WTC11 (cell line): ENCODE data around the gene ZCWPW1. TPM values are rescaled to one million over a fixed set of nuclear protein-coding genes. Genes with fewer than 3 reads are reported as not detected.

Source experiments
- ATAC-seq: fragments of 200-7000 bp; cut with Tn5 transposase; 2 replicates; pipeline ENCODE4 v1.10.0; 2021; ENCODE audit warnings: mild to moderate bottlenecking, moderate library complexity
- CTCF ChIA-PET: fragments of 300-600 bp; sonication (Branson Sonifier 250); formaldehyde crosslinking; loops from one replicate; lab custom pipeline; 2021; ENCODE audit warnings: antibody characterized with exemption; lab: Charles Lee
- POLR2A ChIA-PET: fragments of 350-600 bp; sonication (Branson Sonifier 250); formaldehyde crosslinking; loops from one replicate; lab custom pipeline; 2021; ENCODE audit warnings: antibody characterized with exemption; lab: Charles Lee
- DNase-seq: peaks from one replicate; pipeline ENCODE4 v3.0.0; 2021; ENCODE audit warnings: low spot score
- H3K27ac Mint-ChIP-seq: 2 replicates; pipeline ENCODE4 v1.8.0; 2021; ENCODE audit warnings: mixed read lengths
- H3K27me3 Mint-ChIP-seq: 2 replicates; pipeline ENCODE4 v1.8.0; 2021; ENCODE audit warnings: low read depth, mild to moderate bottlenecking, moderate library complexity, mixed read lengths
- H3K36me3 Mint-ChIP-seq: 2 replicates; pipeline ENCODE4 v1.8.0; 2021; ENCODE audit warnings: mixed read lengths
- H3K4me1 Mint-ChIP-seq: 2 replicates; pipeline ENCODE4 v1.8.0; 2022; ENCODE audit warnings: mixed read lengths
- H3K4me3 Mint-ChIP-seq: 2 replicates; pipeline ENCODE4 v1.8.0; 2021; ENCODE audit warnings: mild to moderate bottlenecking, moderate library complexity, mixed read lengths
- H3K9me3 Mint-ChIP-seq: 2 replicates; pipeline ENCODE4 v1.8.0; 2021; ENCODE audit warnings: mixed read lengths
- AFF4 ChIP-seq: sonication (generic); formaldehyde crosslinking; IDR thresholded peaks from 2 replicates; pipeline ENCODE4 v1.8.1; 2023; ENCODE audit warnings: mild to moderate bottlenecking, missing genetic modification reagents, borderline replicate concordance
- CDX4 ChIP-seq: fragments of 250-450 bp; sonication (Bioruptor Pico); IDR thresholded peaks from 2 replicates; pipeline ENCODE4 v1.9.0; 2021; ENCODE audit warnings: moderate library complexity, mild to moderate bottlenecking, inconsistent platforms, borderline replicate concordance
- CTCF ChIP-seq: fragments of 200-600 bp; IDR thresholded peaks from 2 replicates; pipeline ENCODE4 v1.8.0; 2022; ENCODE audit warnings: antibody characterized with exemption
- ETV6 ChIP-seq: sonication (generic); formaldehyde crosslinking; IDR thresholded peaks from 2 replicates; pipeline ENCODE4 v1.8.1; 2022; ENCODE audit warnings: mild to moderate bottlenecking, missing genetic modification reagents
- FOXJ3 ChIP-seq: sonication (generic); formaldehyde crosslinking; IDR thresholded peaks from 2 replicates; pipeline ENCODE4 v1.9.0; 2021; ENCODE audit warnings: missing genetic modification reagents, mild to moderate bottlenecking, borderline replicate concordance
- FOXP1 ChIP-seq: sonication (generic); formaldehyde crosslinking; IDR thresholded peaks from 2 replicates; pipeline ENCODE4 v1.8.0; 2022; ENCODE audit warnings: missing genetic modification reagents, mild to moderate bottlenecking, moderate library complexity, borderline replicate concordance
- NFATC4 ChIP-seq: fragments of 250-450 bp; sonication (Bioruptor Pico); IDR thresholded peaks from 2 replicates; pipeline ENCODE4 v1.9.0; 2021; ENCODE audit warnings: mild to moderate bottlenecking
- OVOL2 ChIP-seq: fragments of 250-450 bp; sonication (Bioruptor Pico); IDR thresholded peaks from 2 replicates; pipeline ENCODE4 v1.9.0; 2021; ENCODE audit warnings: mild to moderate bottlenecking, borderline replicate concordance
- SOX15 ChIP-seq: fragments of 250-450 bp; sonication (Bioruptor Pico); IDR thresholded peaks from 2 replicates; pipeline ENCODE4 v1.9.0; 2021; ENCODE audit warnings: mild to moderate bottlenecking
- SP1 ChIP-seq: sonication (generic); formaldehyde crosslinking; conservative IDR thresholded peaks from 2 replicates; pipeline ENCODE4 v1.8.1; 2022; ENCODE audit warnings: missing genetic modification reagents
- ZBTB43 ChIP-seq: sonication (generic); formaldehyde crosslinking; IDR thresholded peaks from 2 replicates; pipeline ENCODE4 v1.8.1; 2023; ENCODE audit warnings: mild to moderate bottlenecking, missing genetic modification reagents
- ZNF138 ChIP-seq: sonication (generic); formaldehyde crosslinking; conservative IDR thresholded peaks from 2 replicates; pipeline ENCODE4 v1.8.1; 2022; ENCODE audit warnings: mild to moderate bottlenecking, moderate library complexity, missing genetic modification reagents
- ZNF423 ChIP-seq: fragments of 250-450 bp; sonication (Bioruptor Pico); IDR thresholded peaks from 2 replicates; pipeline ENCODE4 v2.1.2; 2022; ENCODE audit warnings: mild to moderate bottlenecking, moderate library complexity
- ZNF671 ChIP-seq: fragments of 250-450 bp; sonication (Bioruptor Pico); IDR thresholded peaks from 2 replicates; pipeline ENCODE4 v1.8.0; 2021; ENCODE audit warnings: mild to moderate bottlenecking
- total RNA-seq: library from RNA; stranded (reverse); gene quantifications from 3 replicates; pipeline ENCODE4 v1.2.3, GENCODE V29; 2021
- TF ChIP-seq, protein P1 (sequence below): fragments of 250-450 bp; sonication (Bioruptor Pico); IDR thresholded peaks from 2 replicates; pipeline ENCODE4 v1.9.0; 2021; ENCODE audit warnings: mild to moderate bottlenecking, borderline replicate concordance
- TF ChIP-seq, protein P2 (sequence below): sonication (generic); formaldehyde crosslinking; IDR thresholded peaks from 2 replicates; pipeline ENCODE4 v1.8.1; 2023; ENCODE audit warnings: mild to moderate bottlenecking, missing genetic modification reagents
- TF ChIP-seq, protein P3 (sequence below): sonication (generic); formaldehyde crosslinking; conservative IDR thresholded peaks from 2 replicates; pipeline ENCODE4 v1.8.1; 2023; ENCODE audit warnings: mild to moderate bottlenecking, low read depth, missing genetic modification reagents, moderate library complexity

Gene ZCWPW1
- total RNA-seq, 1 experiment from 2014 or later = 1.4 TPM

DNA sequence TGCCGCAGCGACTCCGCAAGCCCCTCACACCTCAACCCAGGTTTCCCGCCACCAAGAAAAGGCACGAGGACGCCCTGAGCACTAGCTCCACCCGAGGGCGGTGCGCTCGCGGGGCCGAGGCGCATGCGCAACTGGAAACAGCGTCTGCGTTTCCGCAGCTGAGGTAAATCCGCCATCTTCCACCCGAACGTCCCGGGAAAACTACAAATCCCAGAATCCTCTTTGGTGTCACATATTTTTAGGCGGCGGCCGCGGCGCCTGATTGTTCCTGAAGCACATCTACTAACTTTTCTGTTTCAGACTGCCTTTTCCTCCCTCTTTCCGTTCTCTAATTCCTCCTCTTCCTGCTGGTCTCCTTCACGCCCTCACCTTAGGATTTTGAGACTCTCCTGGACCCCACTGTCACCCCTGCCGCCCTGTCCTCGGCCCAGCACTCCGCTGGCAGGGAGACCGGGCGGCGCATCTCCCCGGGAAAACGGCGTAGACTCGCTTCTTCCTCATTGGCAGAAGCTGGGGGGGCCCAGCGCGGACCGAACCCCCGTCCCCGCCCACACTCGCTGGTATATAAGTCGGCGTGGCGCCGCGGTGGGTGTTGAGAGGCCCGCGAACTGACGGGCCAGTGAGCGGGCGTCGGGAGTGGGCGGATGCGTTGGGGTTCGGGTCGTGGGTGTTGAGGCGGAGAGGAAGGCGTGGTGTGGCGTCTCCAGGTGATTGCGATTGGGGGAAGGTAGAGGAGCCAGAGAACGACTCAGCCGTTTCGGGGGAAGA is at the start of gene ZCWPW1 (continued):
- TF ChIP-seq ETV6 (CRISPR knock-in tag) = peak; percentile 99
- TF ChIP-seq SP1 = peak; percentile 80
- TF ChIP-seq ZNF138 = no peak
- TF ChIP-seq CDX4 (CRISPR knock-in tag) = 0 out of 2 replicates have a peak, but pooled peaks have one; percentile 42
- TF ChIP-seq ZNF423 (CRISPR knock-in tag) = no peak
- peak; percentile 92; the same call in 1 of the 2 replicates for TF ChIP-seq AFF4 (CRISPR knock-in tag)
- peak; percentile 94 for TF ChIP-seq OVOL2
- peak; percentile 81 for TF ChIP-seq ZBTB43
- TF ChIP-seq, protein P1, sequence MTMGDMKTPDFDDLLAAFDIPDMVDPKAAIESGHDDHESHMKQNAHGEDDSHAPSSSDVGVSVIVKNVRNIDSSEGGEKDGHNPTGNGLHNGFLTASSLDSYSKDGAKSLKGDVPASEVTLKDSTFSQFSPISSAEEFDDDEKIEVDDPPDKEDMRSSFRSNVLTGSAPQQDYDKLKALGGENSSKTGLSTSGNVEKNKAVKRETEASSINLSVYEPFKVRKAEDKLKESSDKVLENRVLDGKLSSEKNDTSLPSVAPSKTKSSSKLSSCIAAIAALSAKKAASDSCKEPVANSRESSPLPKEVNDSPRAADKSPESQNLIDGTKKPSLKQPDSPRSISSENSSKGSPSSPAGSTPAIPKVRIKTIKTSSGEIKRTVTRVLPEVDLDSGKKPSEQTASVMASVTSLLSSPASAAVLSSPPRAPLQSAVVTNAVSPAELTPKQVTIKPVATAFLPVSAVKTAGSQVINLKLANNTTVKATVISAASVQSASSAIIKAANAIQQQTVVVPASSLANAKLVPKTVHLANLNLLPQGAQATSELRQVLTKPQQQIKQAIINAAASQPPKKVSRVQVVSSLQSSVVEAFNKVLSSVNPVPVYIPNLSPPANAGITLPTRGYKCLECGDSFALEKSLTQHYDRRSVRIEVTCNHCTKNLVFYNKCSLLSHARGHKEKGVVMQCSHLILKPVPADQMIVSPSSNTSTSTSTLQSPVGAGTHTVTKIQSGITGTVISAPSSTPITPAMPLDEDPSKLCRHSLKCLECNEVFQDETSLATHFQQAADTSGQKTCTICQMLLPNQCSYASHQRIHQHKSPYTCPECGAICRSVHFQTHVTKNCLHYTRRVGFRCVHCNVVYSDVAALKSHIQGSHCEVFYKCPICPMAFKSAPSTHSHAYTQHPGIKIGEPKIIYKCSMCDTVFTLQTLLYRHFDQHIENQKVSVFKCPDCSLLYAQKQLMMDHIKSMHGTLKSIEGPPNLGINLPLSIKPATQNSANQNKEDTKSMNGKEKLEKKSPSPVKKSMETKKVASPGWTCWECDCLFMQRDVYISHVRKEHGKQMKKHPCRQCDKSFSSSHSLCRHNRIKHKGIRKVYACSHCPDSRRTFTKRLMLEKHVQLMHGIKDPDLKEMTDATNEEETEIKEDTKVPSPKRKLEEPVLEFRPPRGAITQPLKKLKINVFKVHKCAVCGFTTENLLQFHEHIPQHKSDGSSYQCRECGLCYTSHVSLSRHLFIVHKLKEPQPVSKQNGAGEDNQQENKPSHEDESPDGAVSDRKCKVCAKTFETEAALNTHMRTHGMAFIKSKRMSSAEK = peak; percentile 76; the same call in 1 of the 2 replicates
- peak; percentile 99 for TF ChIP-seq FOXP1 (CRISPR knock-in tag)
- TF ChIP-seq NFATC4 = peak; percentile 55
- TF ChIP-seq, all 79 proteins: peak for 62

GRCh38 chr7:100477871-100478267 is 49.4 kb upstream of the ZCWPW1 start:
- no peak overlapping the region for H3K27ac Mint-ChIP-seq
- ATAC-seq (no peak), DNase-seq (no peak)
- CTCF ChIA-PET = interaction anchor here (0.7 to 7.3 kb wide), 16 partner anchors 8 to 214 kb away, joined by 3 to 82 read pairs (median 8); partner anchors contain the start of genes FBXO24 and LRCH4
- H3K27me3 Mint-ChIP-seq = no peaks in the 10 kb centered on the region
- peaks cover 22% of the 10 kb centered on the region for H3K4me1 Mint-ChIP-seq
- no peaks in the 10 kb centered on the region for H3K36me3 Mint-ChIP-seq
- H3K4me3 Mint-ChIP-seq = peak overlapping the region; percentile 78
- POLR2A ChIA-PET = interaction anchor here (0.6 to 1.9 kb wide), 3 partner anchors 49 to 1829 kb away, joined by 3 to 7 read pairs (median 3); partner anchors contain the start of genes AGFG2 and ZCWPW1
- no peaks in the 10 kb centered on the region for H3K9me3 Mint-ChIP-seq
- TF ChIP-seq, protein P2, sequence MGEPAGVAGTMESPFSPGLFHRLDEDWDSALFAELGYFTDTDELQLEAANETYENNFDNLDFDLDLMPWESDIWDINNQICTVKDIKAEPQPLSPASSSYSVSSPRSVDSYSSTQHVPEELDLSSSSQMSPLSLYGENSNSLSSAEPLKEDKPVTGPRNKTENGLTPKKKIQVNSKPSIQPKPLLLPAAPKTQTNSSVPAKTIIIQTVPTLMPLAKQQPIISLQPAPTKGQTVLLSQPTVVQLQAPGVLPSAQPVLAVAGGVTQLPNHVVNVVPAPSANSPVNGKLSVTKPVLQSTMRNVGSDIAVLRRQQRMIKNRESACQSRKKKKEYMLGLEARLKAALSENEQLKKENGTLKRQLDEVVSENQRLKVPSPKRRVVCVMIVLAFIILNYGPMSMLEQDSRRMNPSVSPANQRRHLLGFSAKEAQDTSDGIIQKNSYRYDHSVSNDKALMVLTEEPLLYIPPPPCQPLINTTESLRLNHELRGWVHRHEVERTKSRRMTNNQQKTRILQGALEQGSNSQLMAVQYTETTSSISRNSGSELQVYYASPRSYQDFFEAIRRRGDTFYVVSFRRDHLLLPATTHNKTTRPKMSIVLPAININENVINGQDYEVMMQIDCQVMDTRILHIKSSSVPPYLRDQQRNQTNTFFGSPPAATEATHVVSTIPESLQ (CRISPR knock-in tag) = no peak
- TF ChIP-seq, protein P3, sequence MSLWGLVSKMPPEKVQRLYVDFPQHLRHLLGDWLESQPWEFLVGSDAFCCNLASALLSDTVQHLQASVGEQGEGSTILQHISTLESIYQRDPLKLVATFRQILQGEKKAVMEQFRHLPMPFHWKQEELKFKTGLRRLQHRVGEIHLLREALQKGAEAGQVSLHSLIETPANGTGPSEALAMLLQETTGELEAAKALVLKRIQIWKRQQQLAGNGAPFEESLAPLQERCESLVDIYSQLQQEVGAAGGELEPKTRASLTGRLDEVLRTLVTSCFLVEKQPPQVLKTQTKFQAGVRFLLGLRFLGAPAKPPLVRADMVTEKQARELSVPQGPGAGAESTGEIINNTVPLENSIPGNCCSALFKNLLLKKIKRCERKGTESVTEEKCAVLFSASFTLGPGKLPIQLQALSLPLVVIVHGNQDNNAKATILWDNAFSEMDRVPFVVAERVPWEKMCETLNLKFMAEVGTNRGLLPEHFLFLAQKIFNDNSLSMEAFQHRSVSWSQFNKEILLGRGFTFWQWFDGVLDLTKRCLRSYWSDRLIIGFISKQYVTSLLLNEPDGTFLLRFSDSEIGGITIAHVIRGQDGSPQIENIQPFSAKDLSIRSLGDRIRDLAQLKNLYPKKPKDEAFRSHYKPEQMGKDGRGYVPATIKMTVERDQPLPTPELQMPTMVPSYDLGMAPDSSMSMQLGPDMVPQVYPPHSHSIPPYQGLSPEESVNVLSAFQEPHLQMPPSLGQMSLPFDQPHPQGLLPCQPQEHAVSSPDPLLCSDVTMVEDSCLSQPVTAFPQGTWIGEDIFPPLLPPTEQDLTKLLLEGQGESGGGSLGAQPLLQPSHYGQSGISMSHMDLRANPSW (CRISPR knock-in tag) = no peak
- TF ChIP-seq SOX15 (CRISPR knock-in tag) = no peak
- TF ChIP-seq ZNF671 (CRISPR knock-in tag) = no peak
- no peak for TF ChIP-seq OVOL2
- no peak for TF ChIP-seq FOXJ3
- no peak for TF ChIP-seq CTCF
